CD4-positive, alpha-beta T cell (primary cell): ENCODE results near the gene HYAL1. TPM values are rescaled to one million over a fixed set of nuclear protein-coding genes. Genes with fewer than 3 reads are reported as not detected.

Source experiments
- ATAC-seq: fragments of 200-7000 bp; cut with Tn5 transposase; one replicate; pipeline ENCODE4 v1.10.0; 2022; ENCODE audit warnings: mild to moderate bottlenecking; ENCODE audit not compliant: poor library complexity
- CTCF ChIA-PET: fragments of 350-600 bp; sonication (Branson Sonifier 250); formaldehyde crosslinking; loops from one replicate; lab custom pipeline; 2021; ENCODE audit warnings: antibody characterized with exemption, inconsistent platforms; lab: Charles Lee
- POLR2A ChIA-PET: fragments of 350-600 bp; sonication (Branson Sonifier 250); formaldehyde crosslinking; loops from one replicate; lab custom pipeline; 2021; ENCODE audit warnings: antibody characterized with exemption, inconsistent platforms; lab: Charles Lee
- DNase-seq, 14 experiments: peaks; one replicate each; pipeline ENCODE4 v3.0.0-alpha.2; 2013 to 2020; ENCODE audit warnings: mixed read lengths in 2 of 14
- H3K27ac ChIP-seq, 2 donors: one replicate each; pipeline versions ENCODE4 v1.5.1 to v1.7.0; 2013; ENCODE audit warnings: low read length in 2 of 2, low read depth in 1 of 2, mild to moderate bottlenecking in 1 of 2
- H3K27me3 ChIP-seq, 2 experiments: 1 replicate in 1 of 2; 2 replicates in 1 of 2; pipeline versions ENCODE4 v1.6.1 to v1.7.0; 2013; ENCODE audit warnings: low read length in 2 of 2, control low read depth in 1 of 2, mild to moderate bottlenecking in 1 of 2, moderate library complexity in 1 of 2; ENCODE audit not compliant: insufficient read depth in 2 of 2, control insufficient read depth in 1 of 2
- H3K36me3 ChIP-seq: one replicate; pipeline ENCODE4 v1.6.1; 2013; ENCODE audit warnings: low read length, control low read depth; ENCODE audit not compliant: insufficient read depth
- H3K4me1 ChIP-seq: one replicate; pipeline ENCODE4 v1.6.1; 2013; ENCODE audit warnings: low read length, control low read depth; ENCODE audit not compliant: insufficient read depth
- H3K4me3 ChIP-seq: one replicate; pipeline ENCODE4 v1.5.1; 2013; ENCODE audit warnings: mild to moderate bottlenecking, low read length, moderate library complexity
- H3K9me3 ChIP-seq, 2 experiments: 1 replicate in 1 of 2; 2 replicates in 1 of 2; pipeline versions ENCODE4 v1.6.1 to v1.7.0; 2013; ENCODE audit warnings: low read length in 2 of 2, mild to moderate bottlenecking in 2 of 2, control low read depth in 1 of 2, moderate library complexity in 1 of 2; ENCODE audit not compliant: control insufficient read depth in 1 of 2, insufficient read depth in 1 of 2
- H3K27ac Mint-ChIP-seq: one replicate; pipeline ENCODE4 v1.8.0; 2020; ENCODE audit warnings: mixed read lengths
- H3K27me3 Mint-ChIP-seq: one replicate; pipeline ENCODE4 v1.8.0; 2021; ENCODE audit warnings: mixed read lengths
- H3K36me3 Mint-ChIP-seq: one replicate; pipeline ENCODE4 v1.8.0; 2021; ENCODE audit warnings: low read depth, mixed read lengths
- H3K4me1 Mint-ChIP-seq: one replicate; pipeline ENCODE4 v1.8.0; 2021; ENCODE audit warnings: low read depth, mixed read lengths
- H3K4me3 Mint-ChIP-seq: one replicate; pipeline ENCODE4 v1.8.0; 2020; ENCODE audit warnings: mild to moderate bottlenecking, mixed read lengths
- H3K9me3 Mint-ChIP-seq: one replicate; pipeline ENCODE4 v1.8.0; 2020; ENCODE audit warnings: mixed read lengths
- CTCF ChIP-seq: fragments of 200-600 bp; IDR thresholded peaks from one replicate; pipeline ENCODE4 v1.8.0; 2022; ENCODE audit warnings: antibody characterized with exemption, mild to moderate bottlenecking
- intact Hi-C, 2 experiments: fragments of 100-400 bp; cut with DNase I in 1 of 2; cut with micrococcal nuclease in 1 of 2; formaldehyde crosslinking; loops; one replicate each; pipeline versions ENCODE4 v1.15.1 to v1.9.0; 2023 to 2025; cut with DNase I, micrococcal nuclease
- total RNA-seq, 174 experiments: library from RNA in 2 of 174; stranded (reverse) in 2 of 174; gene quantifications; one replicate each; pipeline ENCODE4 v1.2.3 and lab custom pipeline; 2021 to 2026

HYAL1 gene
- total RNA-seq, 2 experiments from 2014 or later: 0.38 TPM; not detected in 1

- H3K27ac Mint-ChIP-seq: no peak overlapping the region
- ATAC-seq: no peak
- intact Hi-C loops: no loop called here
These were observed 37.8 kb downstream of the HYAL1 start for GRCh38 chr3:50265571-50265970.

GRCh38 chr3:50264964-50265485 is 38.3 kb downstream of the HYAL1 start:
- intact Hi-C loops: no loop called here
- no peaks in the 10 kb centered on the region for H3K36me3 ChIP-seq
- no peaks in the 10 kb centered on the region for H3K9me3 Mint-ChIP-seq
- CTCF ChIA-PET: no interaction called here
- no peak overlapping the region for H3K27ac Mint-ChIP-seq
- TF ChIP-seq CTCF: no peak
- DNase-seq (no peak), ATAC-seq (no peak)
- H3K4me3 ChIP-seq: no peak overlapping the region
- peaks cover 0 to 10% of the 10 kb centered on the region in 2 experiments for H3K27me3 ChIP-seq
- no peak overlapping the region for H3K27ac ChIP-seq
- H3K4me3 Mint-ChIP-seq: no peak overlapping the region
- peaks cover 8% of the 10 kb centered on the region for H3K4me1 ChIP-seq
- H3K9me3 ChIP-seq: no peaks in the 10 kb centered on the region
- H3K4me1 Mint-ChIP-seq: no peaks in the 10 kb centered on the region
- POLR2A ChIA-PET: interaction anchor here (1.1 kb wide), 1 partner anchor 11 kb away, joined by 3 read pairs; no protein-coding TSS in a partner anchor
- H3K36me3 Mint-ChIP-seq: no peaks in the 10 kb centered on the region
- peaks cover 15% of the 10 kb centered on the region for H3K27me3 Mint-ChIP-seq

More at GRCh38 chr3:50265571-50265970, 37.8 kb downstream of the HYAL1 start:
- Mint-ChIP-seq H3K36me3 (no peaks in the 10 kb centered on the region), H3K4me1 (no peaks in the 10 kb centered on the region), H3K27me3 (peaks cover 15% of the 10 kb centered on the region), H3K4me3 (no peak overlapping the region), H3K9me3 (no peaks in the 10 kb centered on the region)
- no peak overlapping the region for H3K4me3 ChIP-seq
- TF ChIP-seq CTCF: no peak
- H3K4me1 ChIP-seq: peaks cover 3% of the 10 kb centered on the region
- no peak for DNase-seq
- H3K27me3 ChIP-seq: peaks cover 0 to 10% of the 10 kb centered on the region in 2 experiments
- no peaks in the 10 kb centered on the region for H3K36me3 ChIP-seq
- POLR2A ChIA-PET: no interaction called here
- no peaks in the 10 kb centered on the region for H3K9me3 ChIP-seq
- no peak overlapping the region for H3K27ac ChIP-seq
- CTCF ChIA-PET: no interaction called here

GRCh38 chr3:50264383-50264963 is 38.9 kb downstream of the HYAL1 start:
- H3K27me3 Mint-ChIP-seq: peaks cover 15% of the 10 kb centered on the region
- Histone ChIP-seq H3K36me3 (peaks cover under 1% of the 10 kb centered on the region), H3K27ac (no peak overlapping the region), H3K9me3 (no peaks in the 10 kb centered on the region), H3K4me3 (no peak overlapping the region), H3K27me3 (peaks cover 0 to 10% of the 10 kb centered on the region in 2 experiments), H3K4me1 (peaks cover 12% of the 10 kb centered on the region)
- intact Hi-C loops: no loop called here
- H3K27ac Mint-ChIP-seq: no peak overlapping the region
- no peak for ATAC-seq
- ChIA-PET CTCF (no interaction called here), POLR2A (interaction anchor here (0.8 to 1.1 kb wide), 2 partner anchors 11 to 18 kb away, joined by 3 read pairs; no protein-coding TSS in a partner anchor)
- no peak overlapping the region for H3K4me3 Mint-ChIP-seq
- H3K4me1 Mint-ChIP-seq: no peaks in the 10 kb centered on the region
- peaks cover 4% of the 10 kb centered on the region for H3K36me3 Mint-ChIP-seq
- no peak for DNase-seq
- no peak for TF ChIP-seq CTCF
- H3K9me3 Mint-ChIP-seq: no peaks in the 10 kb centered on the region
